Panc1 (cell line): ENCODE measurements around the gene CDK5RAP2.

Experiments used
- CTCF ChIP-seq: fragments of 450-650 bp; IDR thresholded peaks from 2 replicates; pipeline ENCODE4 v1.5.1; 2017; ENCODE audit warnings: mild to moderate bottlenecking
- REST ChIP-seq, 2 experiments: IDR thresholded peaks; 2 replicates each; pipeline ENCODE4 v1.6.1; 2011 to 2012; ENCODE audit warnings: low read depth in 2 of 2, control low read depth in 1 of 2, low read length in 1 of 2, mild to moderate bottlenecking in 1 of 2, moderate library complexity in 1 of 2; ENCODE audit not compliant: insufficient read depth in 1 of 2

DNA sequence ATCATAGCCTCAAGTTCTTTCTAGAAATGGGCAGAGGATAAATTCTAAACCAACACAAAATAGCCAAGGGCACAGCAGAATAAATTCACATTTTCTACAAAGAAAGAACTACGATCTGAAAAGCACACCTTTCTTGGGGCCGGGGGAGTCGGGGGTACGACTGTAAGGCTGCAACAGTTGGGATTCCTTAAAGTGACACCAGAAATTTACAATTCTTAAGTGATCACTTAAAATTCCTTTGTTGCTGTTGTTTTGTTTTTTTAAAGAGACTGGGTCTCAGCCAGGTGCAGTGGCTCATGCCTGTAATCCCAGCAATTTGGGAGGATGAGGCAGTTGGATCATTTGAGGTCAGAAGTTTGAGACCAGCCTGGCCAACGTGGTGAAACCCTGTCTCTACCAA, 95.8 kb downstream of the CDK5RAP2 start:
- TF ChIP-seq CTCF: no peak
- no peak for TF ChIP-seq REST (IDR thresholded peaks at IDR 0.05; ENCODE audit: insufficient read depth in 1 of 2, low read depth in 2 of 2, low read length in 1 of 2)
